SJSA1 (cell line): ENCODE measurements around the gene VPS37D. TPM values are rescaled to one million over a fixed set of nuclear protein-coding genes. Genes with fewer than 3 reads are reported as not detected.
A peak's percentile ranks its signal among the peaks of the same experiment; 100 is the strongest.

Experiments
- DNase-seq, 2 experiments: peaks; one replicate each; pipeline ENCODE4 v3.0.0-alpha.2; 2015 to 2020; ENCODE audit warnings: low spot score in 2 of 2, low read depth in 1 of 2
- H3K27ac ChIP-seq: fragments of 250-450 bp; sonication (Bioruptor Pico); 2 replicates; pipeline ENCODE4 v1.5.1; 2020; ENCODE audit warnings: mild to moderate bottlenecking, moderate library complexity
- H3K27me3 ChIP-seq: fragments of 250-450 bp; sonication (Bioruptor Pico); replicated peaks from 2 replicates; pipeline ENCODE4 v1.5.1; 2020; ENCODE audit warnings: mild to moderate bottlenecking, moderate library complexity
- H3K36me3 ChIP-seq: fragments of 250-450 bp; sonication (Bioruptor Pico); 2 replicates; pipeline ENCODE4 v1.5.1; 2020; ENCODE audit warnings: mild to moderate bottlenecking
- H3K4me1 ChIP-seq: fragments of 250-450 bp; sonication (Bioruptor Pico); replicated peaks from 2 replicates; pipeline ENCODE4 v1.6.1; 2021; ENCODE audit warnings: mild to moderate bottlenecking
- H3K4me3 ChIP-seq: fragments of 250-450 bp; sonication (Bioruptor Pico); 2 replicates; pipeline ENCODE4 v1.5.1; 2020; ENCODE audit warnings: mild to moderate bottlenecking
- H3K9me3 ChIP-seq: fragments of 250-450 bp; sonication (Bioruptor Pico); replicated peaks from 2 replicates; pipeline ENCODE4 v1.5.1; 2020; ENCODE audit warnings: mild to moderate bottlenecking
- total RNA-seq: library from RNA; depleted of rRNA; stranded (reverse); fragments of >200 nt; shearing (Covaris generic); gene quantifications from 2 replicates; pipeline ENCODE4 v1.2.3, GENCODE V29; 2014

Gene VPS37D
- total RNA-seq, 1 experiment from 2014 or later: 1.8 TPM

GRCh38 chr7:73633323-73633722, 34.3 kb upstream of the VPS37D start:
- H3K27me3 ChIP-seq: peaks cover 5% of the 10 kb centered on the region; the same call in 1 of the 2 replicates
- H3K4me1 ChIP-seq: peaks cover 13% of the 10 kb centered on the region
- H3K36me3 ChIP-seq: no peaks in the 10 kb centered on the region
- DNase-seq: no peak
- H3K4me3 ChIP-seq: no peak overlapping the region
- H3K9me3 ChIP-seq: no peaks in the 10 kb centered on the region
- H3K27ac ChIP-seq: no peak overlapping the region

GRCh38 chr7:73633844-73634243, 33.8 kb upstream of the VPS37D start:
- Histone ChIP-seq H3K27me3 (0 out of 2 replicates have a peak, but pooled peaks cover under 1% of the 10 kb centered on the region), H3K36me3 (no peaks in the 10 kb centered on the region), H3K9me3 (no peaks in the 10 kb centered on the region), H3K27ac (no peak overlapping the region), H3K4me3 (no peak overlapping the region), H3K4me1 (peaks cover 13% of the 10 kb centered on the region)
- DNase-seq: no peak

GRCh38 chr7:73635428-73636200, 32.0 kb upstream of the VPS37D start:
- Histone ChIP-seq H3K9me3 (no peaks in the 10 kb centered on the region), H3K36me3 (no peaks in the 10 kb centered on the region), H3K4me1 (peaks cover 13% of the 10 kb centered on the region), H3K27me3 (no peaks in the 10 kb centered on the region), H3K27ac (no peak overlapping the region), H3K4me3 (no peak overlapping the region)
- no peak for DNase-seq

GRCh38 chr7:73638911-73639310, 28.7 kb upstream of the VPS37D start:
- Histone ChIP-seq H3K4me3 (no peak overlapping the region), H3K27ac (no peak overlapping the region), H3K36me3 (no peaks in the 10 kb centered on the region), H3K4me1 (peaks cover 13% of the 10 kb centered on the region), H3K27me3 (no peaks in the 10 kb centered on the region), H3K9me3 (peaks cover 8% of the 10 kb centered on the region)
- DNase-seq: no peak

- no peak for DNase-seq
- H3K4me3 ChIP-seq: no peak overlapping the region
- peaks cover 4% of the 10 kb centered on the region for H3K4me1 ChIP-seq
- no peak overlapping the region for H3K27ac ChIP-seq
- no peaks in the 10 kb centered on the region for H3K36me3 ChIP-seq
- peaks cover 8% of the 10 kb centered on the region for H3K9me3 ChIP-seq
- peaks cover 22% of the 10 kb centered on the region for H3K27me3 ChIP-seq
Measured at GRCh38 chr7:73642834-73643233, 24.8 kb upstream of the VPS37D start.

GRCh38 chr7:73644688-73645286, 22.8 kb upstream of the VPS37D start:
- H3K36me3 ChIP-seq: no peaks in the 10 kb centered on the region
- DNase-seq: no peak
- H3K27ac ChIP-seq: no peak overlapping the region
- peaks cover 31% of the 10 kb centered on the region for H3K27me3 ChIP-seq
- no peak overlapping the region for H3K4me3 ChIP-seq
- H3K9me3 ChIP-seq: peaks cover 8% of the 10 kb centered on the region
- H3K4me1 ChIP-seq: peaks cover 8% of the 10 kb centered on the region

- peaks cover 8% of the 10 kb centered on the region for H3K9me3 ChIP-seq
- H3K27me3 ChIP-seq: peaks cover 40% of the 10 kb centered on the region
- H3K27ac ChIP-seq: no peak overlapping the region
- no peak overlapping the region for H3K4me3 ChIP-seq
- DNase-seq: no peak
- peaks cover 8% of the 10 kb centered on the region for H3K4me1 ChIP-seq
- no peaks in the 10 kb centered on the region for H3K36me3 ChIP-seq
Measured at GRCh38 chr7:73645643-73646174, 21.9 kb upstream of the VPS37D start.

- Histone ChIP-seq H3K27ac (no peak overlapping the region), H3K27me3 (peaks cover 40% of the 10 kb centered on the region), H3K4me1 (peaks cover 8% of the 10 kb centered on the region), H3K9me3 (no peaks in the 10 kb centered on the region; the same call in 1 of the 2 replicates), H3K4me3 (no peak overlapping the region), H3K36me3 (no peaks in the 10 kb centered on the region)
- DNase-seq: no peak
Measured at GRCh38 chr7:73646785-73647724, 20.6 kb upstream of the VPS37D start.

- Histone ChIP-seq H3K27ac (no peak overlapping the region), H3K36me3 (no peaks in the 10 kb centered on the region), H3K4me3 (peak overlapping the region; percentile 12; the same call in 1 of the 2 replicates), H3K27me3 (peaks cover 40% of the 10 kb centered on the region), H3K4me1 (peaks cover 8% of the 10 kb centered on the region), H3K9me3 (no peaks in the 10 kb centered on the region)
- DNase-seq: no peak
Measured at GRCh38 chr7:73647725-73648592, 19.7 kb upstream of the VPS37D start.

GRCh38 chr7:73648593-73649332, 18.9 kb upstream of the VPS37D start:
- peaks cover 8% of the 10 kb centered on the region for H3K4me1 ChIP-seq
- H3K27me3 ChIP-seq: peaks cover 40% of the 10 kb centered on the region
- no peaks in the 10 kb centered on the region for H3K9me3 ChIP-seq
- H3K36me3 ChIP-seq: no peaks in the 10 kb centered on the region
- no peak overlapping the region for H3K4me3 ChIP-seq
- DNase-seq: no peak
- H3K27ac ChIP-seq: no peak overlapping the region

GRCh38 chr7:73649576-73649975, 18.1 kb upstream of the VPS37D start:
- peaks cover 41% of the 10 kb centered on the region for H3K27me3 ChIP-seq
- H3K36me3 ChIP-seq: no peaks in the 10 kb centered on the region
- DNase-seq: no peak
- H3K4me3 ChIP-seq: no peak overlapping the region
- no peak overlapping the region for H3K27ac ChIP-seq
- H3K9me3 ChIP-seq: no peaks in the 10 kb centered on the region
- peaks cover 8% of the 10 kb centered on the region for H3K4me1 ChIP-seq

GRCh38 chr7:73650524-73650923, 17.1 kb upstream of the VPS37D start:
- no peak for DNase-seq
- no peak overlapping the region for H3K4me3 ChIP-seq
- H3K27me3 ChIP-seq: peaks cover 42% of the 10 kb centered on the region
- peaks cover 8% of the 10 kb centered on the region for H3K4me1 ChIP-seq
- H3K9me3 ChIP-seq: no peaks in the 10 kb centered on the region
- no peaks in the 10 kb centered on the region for H3K36me3 ChIP-seq
- no peak overlapping the region for H3K27ac ChIP-seq
